ENCODE measurements around the gene RHNO1.

- TF ChIP-seq CTCF (IDR thresholded peaks at IDR 0.05; ENCODE audit: low read depth, low read length, poor library complexity, severe bottlenecking) (no peak), EZH2phosphoT487 (IDR thresholded peaks at IDR 0.05; ENCODE audit: borderline replicate concordance, low read length) (no peak)
Observed at GRCh38 chr12:2890001-2890387, 13.0 kb downstream of the RHNO1 start.
